Natural killer cell (primary cell): ENCODE data around the gene CNGA1. TPM values are rescaled to one million over a fixed set of nuclear protein-coding genes. Genes with fewer than 3 reads are reported as not detected.
A peak's percentile ranks its signal among the peaks of the same experiment; 100 is the strongest.

Source experiments
- ATAC-seq, 3 donors: fragments of 150-1000 bp in 2 of 3; fragments of 200-7000 bp in 1 of 3; cut with Tn5 transposase; 1 replicate in 1 of 3; 2 replicates in 2 of 3; pipeline ENCODE4 v1.10.0; 2021; ENCODE audit warnings: mild to moderate bottlenecking in 2 of 3, moderate library complexity in 2 of 3
- DNase-seq, 2 donors: peaks; one replicate each; pipeline versions ENCODE4 v3.0.0 to v3.0.0-alpha.2; 2013 to 2021; ENCODE audit warnings: mixed read lengths in 1 of 2
- H3K27ac ChIP-seq: one replicate; pipeline ENCODE4 v1.5.1; 2013; ENCODE audit warnings: mild to moderate bottlenecking, low read length
- H3K27me3 ChIP-seq: one replicate; pipeline ENCODE4 v1.6.1; 2013; ENCODE audit warnings: low read length; ENCODE audit not compliant: control insufficient read depth, insufficient read depth
- H3K36me3 ChIP-seq: one replicate; pipeline ENCODE4 v1.6.1; 2013; ENCODE audit warnings: low read length; ENCODE audit not compliant: control insufficient read depth, insufficient read depth
- H3K4me1 ChIP-seq: one replicate; pipeline ENCODE4 v1.6.1; 2013; ENCODE audit warnings: low read length; ENCODE audit not compliant: control insufficient read depth, insufficient read depth
- H3K4me3 ChIP-seq: one replicate; pipeline ENCODE4 v1.5.1; 2013; ENCODE audit warnings: low read length
- H3K9me3 ChIP-seq: one replicate; pipeline ENCODE4 v1.6.1; 2013; ENCODE audit warnings: low read length; ENCODE audit not compliant: control insufficient read depth, insufficient read depth
- H3K27ac Mint-ChIP-seq, 2 donors: one replicate each; pipeline ENCODE4 v1.8.0; 2022; ENCODE audit warnings: mild to moderate bottlenecking in 2 of 2, mixed read lengths in 2 of 2, moderate library complexity in 1 of 2
- H3K27me3 Mint-ChIP-seq, 2 donors: one replicate each; pipeline ENCODE4 v1.8.0; 2022; ENCODE audit warnings: low read depth in 2 of 2, mixed read lengths in 2 of 2
- H3K36me3 Mint-ChIP-seq: one replicate; pipeline ENCODE4 v1.8.0; 2022; ENCODE audit warnings: mixed read lengths
- H3K4me1 Mint-ChIP-seq, 2 donors: one replicate each; pipeline ENCODE4 v1.8.0; 2022; ENCODE audit warnings: mixed read lengths in 2 of 2
- H3K4me3 Mint-ChIP-seq: one replicate; pipeline ENCODE4 v1.8.0; 2022; ENCODE audit warnings: mild to moderate bottlenecking, moderate library complexity, mixed read lengths
- H3K9me3 Mint-ChIP-seq, 2 donors: one replicate each; pipeline ENCODE4 v1.8.0; 2022; ENCODE audit warnings: mixed read lengths in 2 of 2
- CTCF ChIP-seq: fragments of 200-600 bp; IDR thresholded peaks from one replicate; pipeline ENCODE4 v1.8.0; 2022; ENCODE audit warnings: antibody characterized with exemption
- WGBS: methylation state at CpG from one replicate; pipeline ENCODE4 v1.1.7; 2013; ENCODE audit warnings: missing lambda C conversion rate; ENCODE audit not compliant: insufficient coverage; 5-methylcytosine and 5-hydroxymethylcytosine counted together
- intact Hi-C: fragments of 100-400 bp; cut with micrococcal nuclease; formaldehyde crosslinking; loops from one replicate; pipeline ENCODE4 v1.14.2; 2022
- total RNA-seq, 4 donors: library from RNA; stranded (reverse); fragments of 120-200 nt in 1 of 4; gene quantifications; one replicate each; pipeline versions ENCODE4 v1.2.3 to v1.2.4, GENCODE V29; 2013 to 2022

Gene CNGA1
- total RNA-seq, 3 donors from 2014 or later (not counting 1 experiment from before 2014, with no cell fraction given), result not detected

GRCh38 chr4:48058617-48059530, 42.4 kb upstream of the CNGA1 start:
- TF ChIP-seq CTCF, result no peak
- no peaks in the 10 kb centered on the region for H3K36me3 ChIP-seq
- Mint-ChIP-seq H3K27me3 (no peaks in the 10 kb centered on the region), H3K36me3 (peaks cover 7% of the 10 kb centered on the region), H3K27ac (peak overlapping the region; percentile 69 to 90), H3K4me3 (no peak overlapping the region), H3K4me1 (peaks cover 48 to 50% of the 10 kb centered on the region in 2 donors), H3K9me3 (peaks cover 5 to 6% of the 10 kb centered on the region in 2 donors)
- intact Hi-C loops, result no loop called here
- ATAC-seq, result peak; percentile 68 to 96 (median 88)
- H3K27me3 ChIP-seq, result no peaks in the 10 kb centered on the region
- peak overlapping the region; percentile 11 for H3K27ac ChIP-seq
- 70% methylated on average over 5 of the region's 5 CpGs for WGBS
- DNase-seq, result peak in 1 of 2 donors; percentile 43
- peaks cover 10% of the 10 kb centered on the region for H3K4me1 ChIP-seq
- no peak overlapping the region for H3K4me3 ChIP-seq
- H3K9me3 ChIP-seq, result no peaks in the 10 kb centered on the region

GRCh38 chr4:48051078-48051477, 34.6 kb upstream of the CNGA1 start:
- H3K27me3 Mint-ChIP-seq, result peaks cover 31 to 48% of the 10 kb centered on the region in 2 donors
- H3K27ac Mint-ChIP-seq, result no peak overlapping the region
- H3K4me1 Mint-ChIP-seq, result peaks cover 33 to 34% of the 10 kb centered on the region in 2 donors
- WGBS, result 100% methylated on average over 1 of the region's 1 CpG
- Histone ChIP-seq H3K27me3 (no peaks in the 10 kb centered on the region), H3K4me3 (no peak overlapping the region), H3K4me1 (peaks cover 28% of the 10 kb centered on the region), H3K27ac (no peak overlapping the region), H3K36me3 (no peaks in the 10 kb centered on the region), H3K9me3 (no peaks in the 10 kb centered on the region)
- no peak overlapping the region for H3K4me3 Mint-ChIP-seq
- no peak for DNase-seq
- intact Hi-C loops, result no loop called here
- TF ChIP-seq CTCF, result no peak
- H3K9me3 Mint-ChIP-seq, result no peaks in the 10 kb centered on the region
- H3K36me3 Mint-ChIP-seq, result peaks cover 6% of the 10 kb centered on the region
- no peak for ATAC-seq

GRCh38 chr4:48049483-48049882, 33.0 kb upstream of the CNGA1 start:
- DNase-seq (no peak), ATAC-seq (no peak)
- H3K27ac ChIP-seq, result no peak overlapping the region
- H3K4me3 ChIP-seq, result no peak overlapping the region
- WGBS, result 87% methylated on average over 8 of the region's 8 CpGs
- Mint-ChIP-seq H3K27me3 (peaks cover 41 to 61% of the 10 kb centered on the region in 2 donors), H3K9me3 (no peaks in the 10 kb centered on the region), H3K4me1 (peaks cover 46 to 49% of the 10 kb centered on the region in 2 donors), H3K4me3 (no peak overlapping the region), H3K36me3 (peaks cover 6% of the 10 kb centered on the region), H3K27ac (no peak overlapping the region)
- TF ChIP-seq CTCF, result no peak
- no peaks in the 10 kb centered on the region for H3K27me3 ChIP-seq
- intact Hi-C loops, result loop anchor here (5.0 kb wide), 1 partner anchor 83 kb away; the partner anchor contains the start of gene TXK
- H3K36me3 ChIP-seq, result no peaks in the 10 kb centered on the region
- H3K4me1 ChIP-seq, result peaks cover 43% of the 10 kb centered on the region
- H3K9me3 ChIP-seq, result no peaks in the 10 kb centered on the region
